Melanocyte of skin (primary cell): ENCODE data around the gene PSPH. TPM values are rescaled to one million over a fixed set of nuclear protein-coding genes. Genes with fewer than 3 reads are reported as not detected.

Experiments
- small RNA-seq, 2 donors: library from RNA; depleted of rRNA; stranded (forward); fragments of <200 nt; gene quantifications; one replicate each; pipeline ENCODE3, GENCODE V24; 2012
- total RNA-seq, 2 donors: library from RNA; depleted of rRNA; stranded (reverse); fragments of >200 nt; gene quantifications; 2 replicates each; pipeline ENCODE4 v1.2.3, GENCODE V29; 2012

PSPH gene
- 100 to 1,000 TPM; 153 to 221 TPM for total RNA-seq

GRCh38 chr7:56051339-56052191 lies at the start of gene PSPH, which contains the start of gene CCT6A:
TSS of gene PSPH (minus strand) at chr7:56051444. CDS start at chr7:56021212, 30,232 bp downstream.
TSS of gene CCT6A (plus strand) at chr7:56051765. CDS start at chr7:56051849, 84 bp downstream.

GRCh38 chr7:56092789-56093531 lies 41.7 kb upstream of the PSPH start, which contains the start of gene PHKG1:
TSS of gene PHKG1 (minus strand) at chr7:56092952. CDS start at chr7:56088941, 4,011 bp downstream.

GRCh38 chr7:56063882-56064625 lies 12.8 kb upstream of the PSPH start, which contains the start of gene SUMF2:
TSS of gene SUMF2 (plus strand) at chr7:56064286. CDS start at chr7:56064312, 26 bp downstream.

GRCh38 chr7:55964261-55965099 lies 86.8 kb downstream of the PSPH start, which contains the start of gene NIPSNAP2:
TSS of gene NIPSNAP2 (plus strand) at chr7:55964585. CDS start at chr7:55964610, 25 bp downstream.

Small RNA genes lying within 50 kb of the gene (small RNA-seq; reads per million reads assigned to genes)
- gene SNORA15, result 0.41 to 1.0 reads per million in 2 donors
- 2.4 to 3.1 reads per million in 2 donors for gene SNORA22B

Other genes starting within 250 kb of the PSPH start
- gene SEPTIN14, start 188.7 kb downstream of the PSPH start, total RNA-seq, result not detected
- 1 to 10 TPM; 2.0 to 3.1 TPM for gene ZNF713, start 164.0 kb downstream of the PSPH start, total RNA-seq
- 10 to 100 TPM in 1 of 2 donors, 1 to 10 TPM in 1; 10.0 to 17.0 TPM for gene MRPS17, start 99.6 kb downstream of the PSPH start, total RNA-seq
- gene NIPSNAP2, start 86.9 kb downstream of the PSPH start, total RNA-seq, result 10 to 100 TPM; 52.3 to 71.6 TPM
- 100 to 1,000 TPM; 241 to 357 TPM for gene CCT6A, start 321 bp upstream of the PSPH start, total RNA-seq
- gene SUMF2, start 12.8 kb upstream of the PSPH start, total RNA-seq, result 100 to 1,000 TPM; 116 to 149 TPM
- gene PHKG1, start 41.5 kb upstream of the PSPH start, total RNA-seq, result under 1 TPM; under 0.01 to 0.33 TPM
- 100 to 1,000 TPM; 368 to 373 TPM for gene CHCHD2, start 55.0 kb upstream of the PSPH start, total RNA-seq
- gene NUPR2, start 65.0 kb upstream of the PSPH start, total RNA-seq, result not detected